Osteoblast (primary cell): ENCODE results near the gene SMC1B. TPM values are rescaled to one million over a fixed set of nuclear protein-coding genes. Genes with fewer than 3 reads are reported as not detected.

Experiments used
- DNase-seq: peaks from one replicate; pipeline ENCODE4 v3.0.0; 2011; ENCODE audit warnings: low spot score, mixed read lengths; ENCODE audit not compliant: insufficient read length; ENCODE audit errors: missing footprints
- H2AFZ ChIP-seq: 2 replicates; pipeline ENCODE4 v1.6.0; 2011; ENCODE audit warnings: mild to moderate bottlenecking, low read length
- H3K27ac ChIP-seq: 2 replicates; pipeline ENCODE4 v1.5.1; 2011; ENCODE audit warnings: mild to moderate bottlenecking, low read depth, low read length, moderate library complexity
- H3K27me3 ChIP-seq: 2 replicates; pipeline ENCODE4 v1.6.0; 2012; ENCODE audit warnings: mild to moderate bottlenecking, control low read depth, inconsistent platforms, low read length, moderate library complexity; ENCODE audit not compliant: insufficient read depth
- H3K36me3 ChIP-seq: 2 replicates; pipeline ENCODE4 v1.5.1; 2011; ENCODE audit warnings: mild to moderate bottlenecking, low read length, control low read depth, moderate library complexity; ENCODE audit not compliant: insufficient read depth
- H3K4me1 ChIP-seq: 2 replicates; pipeline ENCODE4 v1.5.1; 2011; ENCODE audit warnings: mild to moderate bottlenecking, low read length, control low read depth, moderate library complexity; ENCODE audit not compliant: insufficient read depth
- H3K4me2 ChIP-seq: 2 replicates; pipeline ENCODE4 v1.6.0; 2011; ENCODE audit warnings: mild to moderate bottlenecking, low read length; ENCODE audit not compliant: insufficient read depth
- H3K4me3 ChIP-seq: fragments of 200-600 bp; sonication (generic); 3 replicates; pipeline ENCODE4 v1.5.1; 2012; ENCODE audit warnings: mild to moderate bottlenecking, low read length, inconsistent platforms; ENCODE audit not compliant: insufficient read depth
- H3K79me2 ChIP-seq: 2 replicates; pipeline ENCODE4 v1.6.0; 2012; ENCODE audit warnings: mild to moderate bottlenecking, low read length, control low read depth, inconsistent platforms; ENCODE audit not compliant: insufficient read depth
- H3K9me3 ChIP-seq: 2 replicates; pipeline ENCODE4 v1.5.1; 2011; ENCODE audit warnings: low read depth, low read length, control low read depth
- H4K20me1 ChIP-seq: 2 replicates; pipeline ENCODE4 v1.6.0; 2012; ENCODE audit warnings: mild to moderate bottlenecking, low read length, control low read depth; ENCODE audit not compliant: insufficient read depth
- total RNA-seq: library from RNA; depleted of rRNA; stranded (reverse); fragments of >200 nt; gene quantifications from 2 replicates; pipeline ENCODE4 v1.2.3, GENCODE V29; 2012
- TF ChIP-seq, protein P1 (sequence below): IDR thresholded peaks from 2 replicates; pipeline ENCODE4 v1.5.1; 2011; ENCODE audit warnings: mild to moderate bottlenecking, low read depth, low read length, moderate library complexity; ENCODE audit errors: extremely low read depth

The SMC1B gene
- total RNA-seq, 1 donor, result not detected

DNA sequence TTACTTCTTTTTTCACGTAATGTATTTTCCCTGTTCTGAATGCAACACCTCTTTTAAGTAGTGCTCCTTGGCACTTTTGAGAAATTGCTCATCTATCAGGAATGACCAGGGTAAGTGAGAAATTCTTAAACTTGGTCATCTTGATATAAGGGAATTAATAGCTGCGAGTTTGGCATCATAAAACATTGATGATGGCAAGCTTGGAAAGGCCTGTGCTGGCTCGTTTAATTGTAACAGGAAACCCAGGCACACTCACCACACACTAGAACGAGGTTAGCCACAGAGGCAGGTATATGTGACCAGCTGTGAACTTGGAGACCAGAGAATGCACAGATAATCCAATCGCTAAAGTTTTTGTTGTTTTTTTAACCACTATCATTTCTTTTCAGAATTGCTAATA is 79.3 kb downstream of the SMC1B start:
- H3K27ac ChIP-seq, result no peak overlapping the region
- no peak overlapping the region for H3K4me2 ChIP-seq
- no peaks in the 10 kb centered on the region for H3K9me3 ChIP-seq
- no peak overlapping the region for H3K4me3 ChIP-seq
- H3K4me1 ChIP-seq, result no peaks in the 10 kb centered on the region
- H4K20me1 ChIP-seq, result no peaks in the 10 kb centered on the region
- no peaks in the 10 kb centered on the region for H3K79me2 ChIP-seq
- no peak overlapping the region for H2AFZ ChIP-seq
- DNase-seq, result peak; percentile 81
- H3K27me3 ChIP-seq, result no peaks in the 10 kb centered on the region
- peaks cover 23% of the 10 kb centered on the region for H3K36me3 ChIP-seq
- TF ChIP-seq, protein P1, sequence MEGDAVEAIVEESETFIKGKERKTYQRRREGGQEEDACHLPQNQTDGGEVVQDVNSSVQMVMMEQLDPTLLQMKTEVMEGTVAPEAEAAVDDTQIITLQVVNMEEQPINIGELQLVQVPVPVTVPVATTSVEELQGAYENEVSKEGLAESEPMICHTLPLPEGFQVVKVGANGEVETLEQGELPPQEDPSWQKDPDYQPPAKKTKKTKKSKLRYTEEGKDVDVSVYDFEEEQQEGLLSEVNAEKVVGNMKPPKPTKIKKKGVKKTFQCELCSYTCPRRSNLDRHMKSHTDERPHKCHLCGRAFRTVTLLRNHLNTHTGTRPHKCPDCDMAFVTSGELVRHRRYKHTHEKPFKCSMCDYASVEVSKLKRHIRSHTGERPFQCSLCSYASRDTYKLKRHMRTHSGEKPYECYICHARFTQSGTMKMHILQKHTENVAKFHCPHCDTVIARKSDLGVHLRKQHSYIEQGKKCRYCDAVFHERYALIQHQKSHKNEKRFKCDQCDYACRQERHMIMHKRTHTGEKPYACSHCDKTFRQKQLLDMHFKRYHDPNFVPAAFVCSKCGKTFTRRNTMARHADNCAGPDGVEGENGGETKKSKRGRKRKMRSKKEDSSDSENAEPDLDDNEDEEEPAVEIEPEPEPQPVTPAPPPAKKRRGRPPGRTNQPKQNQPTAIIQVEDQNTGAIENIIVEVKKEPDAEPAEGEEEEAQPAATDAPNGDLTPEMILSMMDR, result no peak

DNA sequence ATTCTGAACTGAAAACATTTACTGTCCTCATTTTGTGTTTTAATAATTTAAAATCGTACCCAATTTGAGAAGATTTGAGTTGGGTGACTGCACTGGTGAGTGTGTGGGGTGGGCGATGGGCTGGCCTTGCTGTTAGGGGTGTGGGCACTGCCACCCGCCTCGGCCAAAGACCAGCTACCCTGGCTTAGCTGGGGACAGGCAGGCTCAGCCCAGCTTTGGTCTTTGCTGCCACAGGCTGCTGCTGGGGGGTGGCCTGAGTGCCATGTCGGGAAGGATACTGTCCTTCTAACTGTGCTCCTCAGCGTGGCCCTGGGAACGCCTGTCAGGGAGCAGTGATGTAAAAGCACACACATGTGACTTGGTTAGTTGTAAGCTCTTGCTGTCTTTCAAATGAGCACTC is 81.4 kb downstream of the SMC1B start:
- Histone ChIP-seq H3K36me3 (peaks cover 26% of the 10 kb centered on the region), H3K9me3 (no peaks in the 10 kb centered on the region)

DNA sequence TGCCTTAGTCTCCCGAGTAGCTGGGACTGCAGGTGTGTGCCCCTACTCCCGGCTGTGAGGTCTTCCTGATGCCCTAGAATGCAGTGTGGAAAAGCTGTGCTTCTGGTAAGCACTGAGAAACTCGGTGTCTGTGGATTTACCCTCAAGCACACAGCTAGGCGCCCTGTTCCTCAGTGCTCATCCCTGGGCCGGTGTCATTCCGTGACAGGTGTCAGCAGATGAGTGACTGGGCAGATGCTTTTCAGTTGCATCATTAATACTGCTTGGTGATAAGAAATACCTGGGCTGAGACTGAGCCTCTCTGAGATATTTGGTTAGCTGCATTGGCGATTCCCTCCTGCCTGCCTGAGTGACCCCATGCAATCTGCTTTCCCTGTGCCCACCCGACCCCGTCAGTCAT is 81.9 kb downstream of the SMC1B start:
- H3K4me1 ChIP-seq, result no peaks in the 10 kb centered on the region
- no peak overlapping the region for H3K4me3 ChIP-seq
- H3K36me3 ChIP-seq, result peaks cover 25% of the 10 kb centered on the region
- H3K4me2 ChIP-seq, result no peak overlapping the region
- H4K20me1 ChIP-seq, result no peaks in the 10 kb centered on the region
- H3K27ac ChIP-seq, result no peak overlapping the region
- H3K27me3 ChIP-seq, result no peaks in the 10 kb centered on the region
- H3K79me2 ChIP-seq, result no peaks in the 10 kb centered on the region
- H3K9me3 ChIP-seq, result no peaks in the 10 kb centered on the region
- H2AFZ ChIP-seq, result no peak overlapping the region
- DNase-seq, result no peak
- TF ChIP-seq, protein P1, result no peak

More for the DNA sequence above, 81.4 kb downstream of the SMC1B start:
- H3K27ac ChIP-seq, result no peak overlapping the region
- no peaks in the 10 kb centered on the region for H3K27me3 ChIP-seq
- H3K4me2 ChIP-seq, result no peak overlapping the region
- H3K4me3 ChIP-seq, result no peak overlapping the region
- no peaks in the 10 kb centered on the region for H3K4me1 ChIP-seq
- no peaks in the 10 kb centered on the region for H4K20me1 ChIP-seq
- TF ChIP-seq, protein P1, result no peak
- no peak overlapping the region for H2AFZ ChIP-seq
- no peaks in the 10 kb centered on the region for H3K79me2 ChIP-seq
- DNase-seq, result no peak

DNA sequence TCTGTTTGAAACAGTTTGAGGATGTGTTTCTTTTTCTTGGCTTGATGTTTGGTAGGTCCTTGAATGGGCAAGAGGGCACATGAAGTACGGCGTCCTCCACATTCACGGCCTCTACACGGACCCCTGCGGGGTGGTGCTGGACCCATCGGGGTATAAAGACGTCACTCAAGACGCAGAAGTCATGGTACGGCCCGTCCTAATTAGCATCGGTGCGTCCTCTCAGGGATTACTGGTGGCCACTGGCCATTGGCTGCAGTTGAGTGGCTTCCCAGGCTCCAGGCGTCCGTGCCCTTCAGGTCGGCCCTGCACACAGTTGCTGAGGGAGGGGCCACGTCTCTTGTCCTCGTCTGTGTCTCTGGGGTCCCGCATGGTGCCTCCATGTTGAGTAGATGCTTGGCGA is 82.9 kb downstream of the SMC1B start:
- H3K27ac ChIP-seq, result no peak overlapping the region
- H3K4me2 ChIP-seq, result no peak overlapping the region
- H3K4me3 ChIP-seq, result no peak overlapping the region
- H3K9me3 ChIP-seq, result no peaks in the 10 kb centered on the region
- TF ChIP-seq, protein P1, result no peak
- no peaks in the 10 kb centered on the region for H4K20me1 ChIP-seq
- H3K79me2 ChIP-seq, result no peaks in the 10 kb centered on the region
- H3K36me3 ChIP-seq, result peaks cover 16% of the 10 kb centered on the region
- H2AFZ ChIP-seq, result no peak overlapping the region
- no peak for DNase-seq
- H3K27me3 ChIP-seq, result no peaks in the 10 kb centered on the region
- H3K4me1 ChIP-seq, result no peaks in the 10 kb centered on the region
